ENCODE results near the gene TRIM4.
"Not testable (repeated sequence)": the region's sequence is repeated elsewhere in the genome, so short reads cannot be mapped to it uniquely, and the experiment has no call there.

TRIM4 gene, protein sequence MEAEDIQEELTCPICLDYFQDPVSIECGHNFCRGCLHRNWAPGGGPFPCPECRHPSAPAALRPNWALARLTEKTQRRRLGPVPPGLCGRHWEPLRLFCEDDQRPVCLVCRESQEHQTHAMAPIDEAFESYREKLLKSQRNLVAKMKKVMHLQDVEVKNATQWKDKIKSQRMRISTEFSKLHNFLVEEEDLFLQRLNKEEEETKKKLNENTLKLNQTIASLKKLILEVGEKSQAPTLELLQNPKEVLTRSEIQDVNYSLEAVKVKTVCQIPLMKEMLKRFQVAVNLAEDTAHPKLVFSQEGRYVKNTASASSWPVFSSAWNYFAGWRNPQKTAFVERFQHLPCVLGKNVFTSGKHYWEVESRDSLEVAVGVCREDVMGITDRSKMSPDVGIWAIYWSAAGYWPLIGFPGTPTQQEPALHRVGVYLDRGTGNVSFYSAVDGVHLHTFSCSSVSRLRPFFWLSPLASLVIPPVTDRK

GRCh38 chr7:99918959-99919813 lies at the start of gene TRIM4:
TRIM4 (minus strand) TSS chr7:99919530; CDS start chr7:99919401, 129 bp downstream.
- in situ Hi-C loops (cut with HindIII; ENCODE audit: low sequenced_read_pairs): no loop called here

DNA sequence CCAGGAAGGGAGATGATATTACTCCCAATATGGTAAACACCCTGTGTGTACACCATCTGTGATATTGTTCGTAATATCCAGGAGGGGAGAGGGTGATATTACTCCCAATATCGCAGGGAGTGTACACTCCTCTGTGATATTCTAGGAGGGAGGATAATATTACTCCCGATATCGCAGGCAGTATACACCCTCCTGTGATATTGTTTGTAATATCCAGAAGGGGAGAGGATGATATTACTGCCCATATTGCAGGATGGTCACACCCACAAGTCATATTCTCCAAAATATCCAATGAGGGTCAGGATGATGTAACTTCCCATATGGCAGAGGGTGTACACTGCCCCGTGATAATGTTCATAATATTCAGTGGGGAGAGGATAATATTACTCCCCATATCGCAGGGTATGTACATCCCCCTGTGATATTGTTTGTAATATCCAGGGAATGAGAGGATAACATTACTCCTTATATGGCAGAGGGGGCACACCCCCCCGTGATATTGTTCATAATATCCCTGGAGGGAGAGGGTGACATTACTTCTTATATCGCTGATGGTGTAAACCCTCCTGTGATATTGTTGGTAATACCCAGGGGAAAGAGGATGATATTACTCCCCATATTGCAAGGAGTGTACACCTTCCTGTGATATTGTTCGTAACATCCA lies 39.4 kb upstream of the TRIM4 start:
- in situ Hi-C loops (cut with HindIII; ENCODE audit: low sequenced_read_pairs): no loop called here

DNA sequence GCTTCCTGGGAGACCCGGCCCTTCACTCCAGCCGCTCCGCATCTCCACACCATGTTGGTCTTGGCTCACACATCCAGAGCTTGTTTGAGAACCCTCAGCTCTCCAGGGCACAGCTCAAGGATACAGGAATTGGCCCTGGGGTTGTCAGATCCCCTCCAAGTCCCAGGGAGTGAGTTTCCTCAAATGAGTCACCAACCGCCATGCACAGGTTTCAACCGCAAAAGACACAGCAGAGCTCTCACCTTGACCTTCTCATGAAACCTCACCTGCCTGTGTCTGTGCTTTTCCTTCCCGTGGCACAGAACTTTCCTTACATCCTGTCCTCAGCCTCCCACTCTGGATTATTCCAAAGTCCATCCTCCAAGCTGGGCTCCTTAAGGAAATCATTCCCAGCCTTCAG lies 35.9 kb upstream of the TRIM4 start:
- in situ Hi-C loops (cut with HindIII; ENCODE audit: low sequenced_read_pairs): no loop called here

DNA sequence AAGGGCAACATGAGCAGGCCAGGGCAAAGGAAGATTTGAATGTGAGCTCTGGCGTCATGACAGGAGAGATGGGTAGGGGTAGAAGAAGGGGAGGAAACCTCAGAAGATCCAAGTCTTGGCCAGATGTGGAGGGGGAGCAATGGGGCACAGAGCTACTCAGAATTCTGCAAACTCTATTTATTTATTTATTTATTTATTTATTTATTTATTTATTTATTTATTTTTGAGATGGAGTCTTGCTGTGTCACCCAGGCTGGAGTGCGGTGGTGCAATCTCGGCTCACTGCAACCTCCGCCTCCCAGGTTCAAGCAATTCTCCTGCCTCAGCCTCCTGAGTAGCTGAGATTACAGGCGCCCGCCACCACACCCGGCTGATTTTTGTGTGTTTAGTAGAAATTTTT lies 35.3 kb upstream of the TRIM4 start:
- in situ Hi-C loops (cut with HindIII; ENCODE audit: low sequenced_read_pairs): not testable (repeated sequence)

GRCh38 chr7:99953649-99954048 lies 34.3 kb upstream of the TRIM4 start:
- in situ Hi-C loops (cut with HindIII; ENCODE audit: low sequenced_read_pairs): no loop called here

DNA sequence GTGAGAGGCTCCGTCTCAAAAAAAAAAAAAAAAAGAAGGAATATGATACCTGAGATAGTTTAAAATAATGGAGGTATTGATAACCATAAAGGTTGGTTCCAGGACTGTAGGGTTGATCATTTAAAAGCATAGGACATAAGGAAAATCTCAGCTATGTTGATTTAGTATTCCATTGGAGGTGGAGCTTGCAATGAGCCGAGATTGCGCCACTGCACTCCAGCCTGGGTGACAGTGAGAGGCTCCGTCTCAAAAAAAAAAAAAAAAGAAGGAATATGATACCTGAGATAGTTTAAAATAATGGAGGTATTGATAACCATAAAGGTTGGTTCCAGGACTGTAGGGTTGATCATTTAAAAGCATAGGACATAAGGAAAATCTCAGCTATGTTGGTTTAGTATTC lies 33.3 kb upstream of the TRIM4 start:
- in situ Hi-C loops (cut with HindIII; ENCODE audit: low sequenced_read_pairs): not testable (repeated sequence)

- in situ Hi-C loops (cut with HindIII; ENCODE audit: low sequenced_read_pairs): not testable (repeated sequence)
Measured at GRCh38 chr7:99950819-99951218, 31.5 kb upstream of the TRIM4 start.

GRCh38 chr7:99949645-99950228 lies 30.4 kb upstream of the TRIM4 start:
- in situ Hi-C loops (cut with HindIII; ENCODE audit: low sequenced_read_pairs): no loop called here

- in situ Hi-C loops (cut with HindIII; ENCODE audit: low sequenced_read_pairs): no loop called here
Measured at GRCh38 chr7:99947608-99948007, 28.3 kb upstream of the TRIM4 start.

- in situ Hi-C loops (cut with HindIII; ENCODE audit: low sequenced_read_pairs): no loop called here
Measured at GRCh38 chr7:99944497-99945070, 25.3 kb upstream of the TRIM4 start.

DNA sequence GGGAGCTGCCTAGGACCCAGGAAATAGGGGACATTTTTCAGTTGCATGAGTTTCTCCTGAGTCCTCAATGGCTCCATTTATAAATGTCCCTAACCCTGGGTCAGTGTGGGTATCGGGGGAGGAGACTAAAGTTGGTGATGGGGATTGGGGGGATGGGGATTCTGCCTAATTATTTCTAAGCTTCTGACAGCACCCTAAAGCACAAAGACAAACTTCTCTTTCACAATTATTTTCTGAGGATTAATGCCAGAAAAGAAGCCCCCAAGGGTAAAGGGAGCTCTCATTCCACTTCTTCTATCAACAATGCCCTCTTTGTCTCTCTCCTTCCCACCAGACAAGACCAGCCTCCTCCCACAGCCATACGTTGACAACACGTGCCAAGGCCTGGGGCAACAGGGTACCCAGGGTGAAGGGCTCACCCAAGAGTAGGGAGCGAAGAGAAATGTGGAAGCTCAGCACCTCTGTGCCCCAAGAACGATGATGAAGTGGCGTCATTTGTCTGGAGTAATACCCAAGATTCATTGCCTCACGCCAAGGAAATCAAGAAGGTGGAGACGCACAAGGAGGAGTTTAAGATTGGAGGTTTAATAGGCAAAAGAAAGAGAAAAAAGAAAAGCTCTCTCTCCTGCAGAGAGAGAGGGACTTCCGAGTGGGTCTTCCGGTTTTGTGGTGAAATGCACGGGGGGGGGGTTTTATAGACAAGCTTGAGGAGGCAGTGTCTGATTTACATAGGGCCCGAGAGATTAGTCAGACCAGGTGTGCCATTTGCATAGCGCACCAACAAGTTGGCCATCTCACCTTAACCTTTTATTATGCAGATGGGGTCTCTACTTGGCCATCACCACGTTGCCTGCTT lies 24.5 kb upstream of the TRIM4 start:
- in situ Hi-C loops (cut with HindIII; ENCODE audit: low sequenced_read_pairs): no loop called here

GRCh38 chr7:99938296-99938695 lies 19.0 kb upstream of the TRIM4 start:
- in situ Hi-C loops (cut with HindIII; ENCODE audit: low sequenced_read_pairs): no loop called here

- in situ Hi-C loops (cut with HindIII; ENCODE audit: low sequenced_read_pairs): not testable (repeated sequence)
Measured at GRCh38 chr7:99935009-99935408, 15.7 kb upstream of the TRIM4 start.

GRCh38 chr7:99930376-99930775 lies 11.0 kb upstream of the TRIM4 start:
- in situ Hi-C loops (cut with HindIII; ENCODE audit: low sequenced_read_pairs): no loop called here

DNA sequence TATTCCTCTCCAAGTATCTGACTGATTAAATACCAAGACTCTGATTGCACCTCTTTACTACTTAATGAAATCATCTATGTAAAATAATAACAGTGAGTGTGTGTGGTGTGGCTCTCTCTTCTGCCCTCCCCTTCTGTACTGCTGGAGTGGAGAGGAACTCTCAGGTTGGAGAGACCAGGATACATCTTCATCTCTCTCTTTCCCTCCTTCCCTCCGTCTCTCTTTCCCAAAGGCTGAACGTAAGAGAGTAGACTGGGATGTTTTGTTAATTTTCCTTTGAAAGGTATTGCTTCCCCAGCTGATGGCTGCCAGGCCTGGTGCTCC lies 10.4 kb upstream of the TRIM4 start:
- in situ Hi-C loops (cut with HindIII; ENCODE audit: low sequenced_read_pairs): loop anchor here (10.0 kb wide), 1 partner anchor 65 kb away; no protein-coding TSS in a partner anchor

- in situ Hi-C loops (cut with HindIII; ENCODE audit: low sequenced_read_pairs): loop anchor here (10.0 kb wide), 1 partner anchor 66 kb away; no protein-coding TSS in a partner anchor
Measured at GRCh38 chr7:99928994-99929729, 9.8 kb upstream of the TRIM4 start, which contains the start of gene GJC3. GJC3 (minus strand) TSS chr7:99929620; CDS start chr7:99929620, 0 bp downstream.

GRCh38 chr7:99928188-99928587 lies 8.9 kb upstream of the TRIM4 start:
- in situ Hi-C loops (cut with HindIII; ENCODE audit: low sequenced_read_pairs): loop anchor here (10.0 kb wide), 1 partner anchor 67 kb away; no protein-coding TSS in a partner anchor

- in situ Hi-C loops (cut with HindIII; ENCODE audit: low sequenced_read_pairs): loop anchor here (10.0 kb wide), 1 partner anchor 67 kb away; no protein-coding TSS in a partner anchor
Measured at GRCh38 chr7:99927536-99927935, 8.2 kb upstream of the TRIM4 start.

DNA sequence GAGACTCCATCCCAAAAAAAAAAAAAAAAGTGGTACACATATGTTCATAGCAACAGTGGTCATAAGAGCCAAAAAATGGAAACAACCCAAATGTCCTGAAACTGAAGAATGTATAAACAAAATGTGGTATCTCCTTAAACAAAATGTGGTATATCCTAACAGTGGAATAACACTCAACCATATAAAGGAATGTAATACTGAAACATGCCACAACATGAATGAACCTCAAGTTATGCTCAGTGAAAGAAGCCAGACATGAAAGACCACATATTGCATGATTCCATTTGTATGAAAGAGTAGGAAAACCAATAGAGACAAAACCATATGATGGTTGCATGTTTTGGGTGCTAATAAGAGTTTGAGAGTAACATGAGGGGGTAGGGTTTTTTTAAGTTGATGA lies 7.0 kb upstream of the TRIM4 start:
- in situ Hi-C loops (cut with HindIII; ENCODE audit: low sequenced_read_pairs): loop anchor here (10.0 kb wide), 1 partner anchor 68 kb away; no protein-coding TSS in a partner anchor

Data from DLD1 (cell line).